Measurements from ENCODE around the gene MYO5B. TPM values are rescaled to one million over a fixed set of nuclear protein-coding genes. Genes with fewer than 3 reads are reported as not detected.
A peak's percentile ranks its signal among the peaks of the same experiment; 100 is the strongest.
"Not testable (repeated sequence)": the region's sequence is repeated elsewhere in the genome, so short reads cannot be mapped to it uniquely, and the experiment has no call there.

The MYO5B gene
- total and polyA plus RNA-seq, 2 of the 4 experiments (the other 2 are of a cell fraction), result 0.24 to 0.54 TPM

DNA sequence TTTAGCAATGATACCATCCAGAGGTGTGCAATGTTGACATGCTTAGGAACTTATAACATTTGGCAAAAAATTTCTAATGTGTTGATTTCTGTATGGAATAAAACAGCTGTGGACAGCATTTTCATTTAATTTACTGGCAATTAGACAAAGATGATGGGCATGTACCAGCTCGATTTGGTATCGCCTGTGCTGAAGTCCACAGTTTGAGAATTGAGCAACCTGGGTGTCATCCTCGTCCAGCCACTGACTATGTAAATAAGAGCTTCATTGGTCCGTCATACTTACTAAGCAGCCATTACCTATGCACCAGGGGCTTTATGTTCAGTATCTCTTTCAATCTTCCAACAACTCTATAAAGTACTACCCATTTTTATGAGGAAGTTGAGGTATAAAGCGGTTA, 357.1 kb downstream of the MYO5B start:
- no peak overlapping the region for H2AK9ac ChIP-seq (replicated peaks; ENCODE audit: low read depth, low read length, poor library complexity)
- no peak overlapping the region for H3K27ac ChIP-seq (ENCODE audit: insufficient read depth, low read length)
- no peak overlapping the region for H3K4me2 ChIP-seq (ENCODE audit: low read depth, low read length)
- H3K4me1 ChIP-seq (ENCODE audit: control insufficient read depth, insufficient read depth, low read length), result peaks cover 8% of the 10 kb centered on the region; the same call in 1 of the 2 replicates
- H4K8ac ChIP-seq (ENCODE audit: low read depth in 2 of 2, low read length in 2 of 2), result no peak overlapping the region
- H3K79me1 ChIP-seq (ENCODE audit: low read depth in 1 of 2, low read length in 2 of 2), result 0 out of 4 replicates have a peak, but pooled peaks cover 0 to 2% of the 10 kb centered on the region in 2 experiments
- H2BK20ac ChIP-seq (ENCODE audit: low read depth, low read length), result no peak overlapping the region
- no peak overlapping the region for H3K4ac ChIP-seq (ENCODE audit: low read depth, low read length)
- CTCF ChIA-PET, result no interaction called here
- H3K9ac ChIP-seq (ENCODE audit: low read depth, low read length), result no peak overlapping the region
- H2AFZ ChIP-seq (replicated peaks; ENCODE audit: low read length, poor library complexity), result no peak overlapping the region
- intact Hi-C loops (cut with micrococcal nuclease), result no loop called here
- H2BK15ac ChIP-seq (ENCODE audit: low read depth, low read length), result no peak overlapping the region
- H4K91ac ChIP-seq (ENCODE audit: insufficient read depth, low read depth, low read length), result no peak overlapping the region
- dilution Hi-C loops (cut with HindIII; ENCODE audit: low sequenced_read_pairs, unreplicated experiment), result no loop called here
- no peaks in the 10 kb centered on the region for H3K9me3 ChIP-seq (ENCODE audit: control insufficient read depth, insufficient read depth, low read length)
- H3K23ac ChIP-seq (ENCODE audit: low read depth, low read length), result no peak overlapping the region
- no peak overlapping the region for H4K5ac ChIP-seq (ENCODE audit: low read depth, low read length)
- no peak overlapping the region for H2BK120ac ChIP-seq (ENCODE audit: low read depth, low read length)
- H3K36me3 ChIP-seq (ENCODE audit: control insufficient read depth, insufficient read depth, low read length), result no peaks in the 10 kb centered on the region
- no peaks in the 10 kb centered on the region for H4K20me1 ChIP-seq (ENCODE audit: insufficient read depth, low read length)
- no peak overlapping the region for H3K4me3 ChIP-seq (ENCODE audit: insufficient read depth, low read depth, low read length)
- POLR2A ChIA-PET (ENCODE audit: unreplicated experiment), result interaction anchor here (0.5 kb wide), 1 partner anchor 24 kb away, joined by 4 read pairs; no protein-coding TSS in a partner anchor
- ATAC-seq (ENCODE audit: low read depth), result no peak
- DNase-seq, result no peak
- no CpG with 5 or more reads among the region's 5 CpGs for WGBS, 2 experiments (ENCODE audit: extremely low coverage in 2 of 2, insufficient read length in 1 of 2)
- no TSS peak for BruUV-seq (replicated peaks)
- no peak overlapping the region for H3K56ac ChIP-seq (ENCODE audit: extremely low read depth, insufficient read depth, low read length)
- H3K9me1 ChIP-seq (ENCODE audit: insufficient read depth, low read length), result peaks cover 10% of the 10 kb centered on the region; the same call in 1 of the 2 replicates
- TF ChIP-seq, protein P1, sequence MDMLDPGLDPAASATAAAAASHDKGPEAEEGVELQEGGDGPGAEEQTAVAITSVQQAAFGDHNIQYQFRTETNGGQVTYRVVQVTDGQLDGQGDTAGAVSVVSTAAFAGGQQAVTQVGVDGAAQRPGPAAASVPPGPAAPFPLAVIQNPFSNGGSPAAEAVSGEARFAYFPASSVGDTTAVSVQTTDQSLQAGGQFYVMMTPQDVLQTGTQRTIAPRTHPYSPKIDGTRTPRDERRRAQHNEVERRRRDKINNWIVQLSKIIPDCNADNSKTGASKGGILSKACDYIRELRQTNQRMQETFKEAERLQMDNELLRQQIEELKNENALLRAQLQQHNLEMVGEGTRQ (IDR thresholded peaks at IDR 0.05; ENCODE audit: low read depth, low read length), result no peak
- TF ChIP-seq MXI1 (IDR thresholded peaks at IDR 0.05; ENCODE audit: borderline replicate concordance, low read depth, low read length) (no peak), RCOR1 (IDR thresholded peaks at IDR 0.05; ENCODE audit: insufficient replicate concordance, low read length) (no peak), FOS (IDR thresholded peaks at IDR 0.05; ENCODE audit: low read depth, low read length) (no peak), NFE2L2 (IDR thresholded peaks at IDR 0.05; ENCODE audit: low read depth, low read length) (no peak), CHD1 (IDR thresholded peaks at IDR 0.05; ENCODE audit: low read depth, low read length) (no peak)
- H3K14ac ChIP-seq (replicated peaks; ENCODE audit: low read depth, low read length), result no peak overlapping the region
- no peak overlapping the region for H2BK5ac ChIP-seq (ENCODE audit: low read depth, low read length, poor library complexity, severe bottlenecking)
- H3K27me3 ChIP-seq (ENCODE audit: control insufficient read depth, insufficient read depth, low read length), result no peaks in the 10 kb centered on the region
- in situ Hi-C loops (cut with MboI; ENCODE audit: low sequenced_read_pairs), result no loop called here
- no peak overlapping the region for H2AK5ac ChIP-seq (ENCODE audit: low read depth, low read length)
- no peak overlapping the region for H3K18ac ChIP-seq (ENCODE audit: low read depth, low read length)

DNA sequence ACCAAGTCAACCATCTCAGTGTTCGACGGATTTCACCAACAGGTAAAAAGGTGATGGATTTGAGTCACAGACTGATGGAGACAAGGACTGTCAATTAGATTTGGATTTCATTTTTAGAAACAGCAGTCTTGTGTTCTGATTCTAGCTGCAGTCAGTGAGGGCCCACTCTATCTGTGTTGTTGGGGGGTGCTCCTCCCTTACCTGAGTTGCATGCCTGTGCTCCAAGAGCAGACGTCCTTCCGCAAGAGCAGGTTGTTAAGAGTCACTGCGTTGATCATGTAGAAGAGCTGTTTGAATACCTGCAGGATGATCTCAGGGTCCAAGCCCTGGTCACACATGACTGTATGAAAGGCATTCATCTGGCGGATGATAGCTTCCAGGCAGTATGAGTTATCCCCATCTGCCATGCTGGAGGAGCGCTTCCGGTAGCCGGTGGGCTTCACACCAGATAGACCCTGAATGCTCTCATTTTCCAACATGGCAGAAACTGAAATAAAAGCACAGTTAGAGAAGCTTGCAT, 357.6 kb downstream of the MYO5B start:
- dilution Hi-C loops (cut with HindIII; ENCODE audit: low sequenced_read_pairs, unreplicated experiment), result not testable (repeated sequence)

More for the DNA sequence above, 357.6 kb downstream of the MYO5B start:
- POLR2A ChIA-PET (ENCODE audit: unreplicated experiment); H3K27me3 ChIP-seq (ENCODE audit: control insufficient read depth, insufficient read depth, low read length); H3K23ac ChIP-seq (ENCODE audit: low read depth, low read length); H3K9ac ChIP-seq (ENCODE audit: low read depth, low read length); H2AFZ ChIP-seq (replicated peaks; ENCODE audit: low read length, poor library complexity); H4K5ac ChIP-seq (ENCODE audit: low read depth, low read length); H2BK20ac ChIP-seq (ENCODE audit: low read depth, low read length); H3K4me1 ChIP-seq (ENCODE audit: control insufficient read depth, insufficient read depth, low read length); DNase-seq; H3K4me3 ChIP-seq (ENCODE audit: insufficient read depth, low read depth, low read length); H2AK9ac ChIP-seq (replicated peaks; ENCODE audit: low read depth, low read length, poor library complexity); H2BK15ac ChIP-seq (ENCODE audit: low read depth, low read length); H2BK5ac ChIP-seq (ENCODE audit: low read depth, low read length, poor library complexity, severe bottlenecking); ATAC-seq (ENCODE audit: low read depth); H3K18ac ChIP-seq (ENCODE audit: low read depth, low read length); in situ Hi-C loops (cut with MboI; ENCODE audit: low sequenced_read_pairs); H3K79me1 ChIP-seq (ENCODE audit: low read depth in 1 of 2, low read length in 2 of 2); H4K20me1 ChIP-seq (ENCODE audit: insufficient read depth, low read length); H3K9me3 ChIP-seq (ENCODE audit: control insufficient read depth, insufficient read depth, low read length); H2BK120ac ChIP-seq (ENCODE audit: low read depth, low read length); CTCF ChIA-PET; H3K36me3 ChIP-seq (ENCODE audit: control insufficient read depth, insufficient read depth, low read length); H3K4ac ChIP-seq (ENCODE audit: low read depth, low read length); H3K4me2 ChIP-seq (ENCODE audit: low read depth, low read length); H3K56ac ChIP-seq (ENCODE audit: extremely low read depth, insufficient read depth, low read length); intact Hi-C loops (cut with micrococcal nuclease); BruUV-seq (replicated peaks); H3K14ac ChIP-seq (replicated peaks; ENCODE audit: low read depth, low read length); H3K27ac ChIP-seq (ENCODE audit: insufficient read depth, low read length); H4K91ac ChIP-seq (ENCODE audit: insufficient read depth, low read depth, low read length); H4K8ac ChIP-seq (ENCODE audit: low read depth in 2 of 2, low read length in 2 of 2): not testable (repeated sequence)
- Histone ChIP-seq H2AK5ac (ENCODE audit: low read depth, low read length) (peak overlapping the region; percentile 54; the same call in 1 of the 2 replicates), H3K9me1 (ENCODE audit: insufficient read depth, low read length) (peaks cover 10% of the 10 kb centered on the region; the same call in 1 of the 2 replicates)
- WGBS, 2 experiments (ENCODE audit: extremely low coverage in 2 of 2, insufficient read length in 1 of 2), result 100% methylated on average over 1 of the region's 9 CpGs; no CpG with 5 or more reads in 1 of the 2 experiments

Measured in IMR-90 (cell line).